HCT116 (cell line): ENCODE measurements around the gene LIN28A. TPM values are rescaled to one million over a fixed set of nuclear protein-coding genes. Genes with fewer than 3 reads are reported as not detected.

ENCODE experiments used
- ATAC-seq: fragments of 200-7000 bp; cut with Tn5 transposase; 2 replicates; pipeline ENCODE4 v1.9.1; 2020; ENCODE audit warnings: mild to moderate bottlenecking, moderate library complexity
- BruUV-seq: library from RNA; stranded (reverse); fragments of 400-500 nt; replicated peaks from 2 replicates; lab custom pipeline; 2021; lab: Mats Ljungman, UMichigan
- CTCF ChIA-PET: fragments of 300-600 bp; sonication (Branson Sonifier 250); formaldehyde crosslinking; loops from one replicate; lab custom pipeline; 2021; ENCODE audit warnings: antibody characterized with exemption; lab: Charles Lee
- POLR2A ChIA-PET: fragments of 300-600, 350-600 bp; sonication (Branson Sonifier 250); formaldehyde crosslinking; loops from one replicate; lab custom pipeline; 2021; ENCODE audit warnings: antibody characterized with exemption; lab: Charles Lee
- RAD21 ChIA-PET, 2 experiments: fragments of 300-600 bp; sonication (Branson Sonifier 250); formaldehyde crosslinking; loops; one replicate each; lab custom pipeline; 2023; ENCODE audit warnings: low total read pairs in 2 of 2; ENCODE audit not compliant: uncharacterized antibody in 2 of 2, unreplicated experiment in 2 of 2, low non-redundant PET in 1 of 2; lab: Charles Lee
- DNase-seq: peaks from one replicate; pipeline ENCODE4 v3.0.0-alpha.2; 2010; ENCODE audit warnings: low read depth, low spot score
- H2AFZ ChIP-seq: fragments of 200-600 bp; shearing (Covaris generic), sonication (generic); 2 replicates; pipeline ENCODE4 v1.6.1; 2017; ENCODE audit warnings: low read depth, mixed run types, mixed read lengths, antibody characterized with exemption, low read length; ENCODE audit not compliant: poor library complexity, severe bottlenecking
- H3K27ac ChIP-seq: 2 replicates; pipeline ENCODE4 v1.5.1; 2012; ENCODE audit warnings: low read depth, low read length
- H3K27me3 ChIP-seq: fragments of 200-600 bp; sonication (generic); 2 replicates; pipeline ENCODE4 v1.6.1; 2016; ENCODE audit warnings: mixed run types, low read length, mixed read lengths; ENCODE audit not compliant: insufficient read depth
- H3K36me3 ChIP-seq, 2 experiments: fragments of 200-500 bp in 1 of 2; fragments of 200-600 bp in 1 of 2; sonication (Bioruptor generic) in 1 of 2; sonication (generic) in 1 of 2; 2 replicates each; pipeline versions ENCODE4 v1.5.1 to v1.6.1; 2014 to 2016; ENCODE audit warnings: low read length in 2 of 2, inconsistent platforms in 1 of 2, mixed read lengths in 1 of 2, mixed run types in 1 of 2; ENCODE audit not compliant: insufficient read depth in 2 of 2, control insufficient read depth in 1 of 2
- H3K4me1 ChIP-seq, 2 experiments: fragments of 200-600 bp in 1 of 2; sonication (generic) in 1 of 2; 2 replicates each; pipeline versions ENCODE4 v1.5.1 to v1.6.1; 2012 to 2017; ENCODE audit warnings: low read length in 2 of 2, inconsistent platforms in 1 of 2, mild to moderate bottlenecking in 1 of 2, mixed read lengths in 1 of 2, mixed run types in 1 of 2, moderate library complexity in 1 of 2; ENCODE audit not compliant: insufficient read depth in 2 of 2, control insufficient read depth in 1 of 2
- H3K4me2 ChIP-seq: fragments of 200-600 bp; sonication (generic); 2 replicates; pipeline ENCODE4 v1.6.1; 2017; ENCODE audit warnings: mixed run types, low read length, mixed read lengths
- H3K4me3 ChIP-seq, 2 experiments: fragments of 200-600 bp in 1 of 2; sonication (generic) in 1 of 2; replicated peaks in 1 of 2; 2 replicates each; pipeline ENCODE4 v1.5.1; 2011 to 2016; ENCODE audit warnings: low read length in 2 of 2, control low read depth in 1 of 2, low read depth in 1 of 2, mild to moderate bottlenecking in 1 of 2, mixed read lengths in 1 of 2, mixed run types in 1 of 2
- H3K79me2 ChIP-seq: fragments of 200-600 bp; sonication (generic); 2 replicates; pipeline ENCODE4 v1.6.1; 2017; ENCODE audit warnings: mild to moderate bottlenecking, mixed run types, low read length, moderate library complexity, mixed read lengths; ENCODE audit not compliant: insufficient read depth
- H3K9ac ChIP-seq: fragments of 200-600 bp; sonication (generic); 2 replicates; pipeline ENCODE4 v1.6.1; 2016; ENCODE audit warnings: low read length, mixed read lengths
- H3K9me2 ChIP-seq: fragments of 200-600 bp; sonication (generic), shearing (Covaris generic); 2 replicates; pipeline ENCODE4 v1.6.1; 2017; ENCODE audit warnings: mixed run types, mild to moderate bottlenecking, moderate library complexity; ENCODE audit not compliant: insufficient read depth
- H3K9me3 ChIP-seq, 2 experiments: fragments of 200-500 bp in 1 of 2; fragments of 200-600 bp in 1 of 2; sonication (Bioruptor generic) in 1 of 2; sonication (generic) in 1 of 2; 2 replicates each; pipeline ENCODE4 v1.6.1; 2014 to 2017; ENCODE audit warnings: low read length in 2 of 2, mixed read lengths in 2 of 2, inconsistent platforms in 1 of 2, low read depth in 1 of 2, mild to moderate bottlenecking in 1 of 2, mixed run types in 1 of 2, moderate library complexity in 1 of 2; ENCODE audit not compliant: control insufficient read depth in 1 of 2, insufficient read depth in 1 of 2
- H4K20me1 ChIP-seq: fragments of 200-600 bp; sonication (generic), shearing (Covaris generic); 2 replicates; pipeline ENCODE4 v1.6.1; 2017; ENCODE audit warnings: mixed run types, mild to moderate bottlenecking, moderate library complexity; ENCODE audit not compliant: insufficient read depth
- ELF1 ChIP-seq: IDR thresholded peaks from 2 replicates; pipeline ENCODE4 v1.6.1; 2012; ENCODE audit warnings: low read depth, borderline replicate concordance
- EZH2 ChIP-seq: fragments of 200-600 bp; sonication (generic); IDR thresholded peaks from 2 replicates; pipeline ENCODE4 v1.6.1; 2017; ENCODE audit warnings: antibody characterized with exemption, mixed run types
- FOSL1 ChIP-seq: IDR thresholded peaks from 2 replicates; pipeline ENCODE4 v1.6.1; 2012; ENCODE audit warnings: low read depth
- JUND ChIP-seq: IDR thresholded peaks from 2 replicates; pipeline ENCODE4 v1.6.1; 2012
- MAX ChIP-seq: IDR thresholded peaks from 2 replicates; pipeline ENCODE4 v1.6.1; 2012
- POLR2A ChIP-seq: IDR thresholded peaks from 2 replicates; pipeline ENCODE4 v1.7.0; 2011; ENCODE audit warnings: borderline replicate concordance; ENCODE audit not compliant: insufficient read depth, insufficient read length; ENCODE audit errors: extremely low read depth
- POLR2AphosphoS5 ChIP-seq: IDR thresholded peaks from 2 replicates; pipeline ENCODE4 v1.6.1; 2011; ENCODE audit warnings: mild to moderate bottlenecking, low read depth, low read length, moderate library complexity
- SIN3A ChIP-seq: IDR thresholded peaks from 2 replicates; pipeline ENCODE4 v1.6.1; 2012; ENCODE audit warnings: low read depth
- SRF ChIP-seq: IDR thresholded peaks from 2 replicates; pipeline ENCODE4 v1.6.1; 2012; ENCODE audit warnings: low read depth
- TCF7L2 ChIP-seq: IDR thresholded peaks from 2 replicates; pipeline ENCODE4 v1.7.0; 2011; ENCODE audit warnings: borderline replicate concordance, inconsistent platforms; ENCODE audit not compliant: insufficient read depth, insufficient read length; ENCODE audit errors: extremely low read depth
- ZBTB33 ChIP-seq: IDR thresholded peaks from 2 replicates; pipeline ENCODE4 v1.6.1; 2011; ENCODE audit warnings: mild to moderate bottlenecking, low read length, moderate library complexity; ENCODE audit not compliant: insufficient replicate concordance; ENCODE audit errors: extremely low read depth
- ZNF274 ChIP-seq: fragments of 200-500 bp; sonication (Bioruptor generic); IDR thresholded peaks from 2 replicates; pipeline ENCODE4 v1.6.1; 2014; ENCODE audit warnings: mild to moderate bottlenecking, low read depth, low read length, inconsistent platforms
- intact Hi-C: fragments of 100-400 bp; cut with micrococcal nuclease; formaldehyde crosslinking; loops from 2 replicates; pipeline ENCODE4 v1.10.0; 2022
- total RNA-seq: library from RNA; stranded (reverse); gene quantifications from one replicate; pipeline ENCODE4 v1.2.1, GENCODE V29; 2021; ENCODE audit not compliant: unreplicated experiment

Gene LIN28A
- total RNA-seq, 1 experiment from 2014 or later = 1.4 TPM

- H3K36me3 ChIP-seq = no peaks in the 10 kb centered on the region
- H3K9me2 ChIP-seq = no peaks in the 10 kb centered on the region
- no peak overlapping the region for H3K9ac ChIP-seq
- H2AFZ ChIP-seq = no peak overlapping the region
- no TSS peak for BruUV-seq
- RAD21 ChIA-PET = no interaction called here
- TF ChIP-seq ZBTB33 = no peak
- TF ChIP-seq JUND = no peak
- TF ChIP-seq ELF1 = no peak
- TF ChIP-seq EZH2 = no peak
- TF ChIP-seq FOSL1 = no peak
- TF ChIP-seq MAX = no peak
- TF ChIP-seq ZNF274 = no peak
- no peak for TF ChIP-seq TCF7L2
- TF ChIP-seq SIN3A = no peak
- no peak for TF ChIP-seq POLR2AphosphoS5
- no peak for TF ChIP-seq POLR2A
- TF ChIP-seq SRF = no peak
- no peak overlapping the region for H3K4me2 ChIP-seq
- CTCF ChIA-PET = interaction anchor here (0.8 to 1.4 kb wide), 2 partner anchors 18 to 88 kb away, joined by 3 read pairs; no protein-coding TSS in a partner anchor
- POLR2A ChIA-PET = interaction anchor here (1.0 kb wide), 1 partner anchor 9 kb away, joined by 3 read pairs; no protein-coding TSS in a partner anchor
- ATAC-seq (no peak), DNase-seq (no peak)
- peaks cover 13 to 19% of the 10 kb centered on the region in 2 experiments for H3K4me1 ChIP-seq
- intact Hi-C loops = no loop called here
- no peaks in the 10 kb centered on the region for H3K79me2 ChIP-seq
- H3K27ac ChIP-seq = no peak overlapping the region
- H3K27me3 ChIP-seq = no peaks in the 10 kb centered on the region
- H3K4me3 ChIP-seq = no peak overlapping the region
- H3K9me3 ChIP-seq = peaks cover 0 to 7% of the 10 kb centered on the region in 2 experiments; a peak in 1 of 4 replicates
- H4K20me1 ChIP-seq = no peaks in the 10 kb centered on the region
Observed at GRCh38 chr1:26373281-26373680, 37.3 kb upstream of the LIN28A start.
